G401 (cell line): ENCODE data around the gene PLBD2. TPM values are rescaled to one million over a fixed set of nuclear protein-coding genes. Genes with fewer than 3 reads are reported as not detected.
A peak's percentile ranks its signal among the peaks of the same experiment; 100 is the strongest.

ENCODE experiments used
- DNase-seq: peaks from one replicate; pipeline ENCODE4 v3.0.0-alpha.2; 2015; ENCODE audit warnings: low spot score
- in situ Hi-C: cut with HindIII; loops from 2 replicates; pipeline ENCODE4 v1.10.0; 2016; ENCODE audit warnings: low sequenced_read_pairs, mixed read lengths
- total RNA-seq: library from RNA; depleted of rRNA; stranded (reverse); fragments of >200 nt; shearing (Covaris generic); gene quantifications from 2 replicates; pipeline ENCODE4 v1.2.3, GENCODE V29; 2014

PLBD2 gene
- total RNA-seq, 1 experiment from 2014 or later: 16.3 TPM

DNA sequence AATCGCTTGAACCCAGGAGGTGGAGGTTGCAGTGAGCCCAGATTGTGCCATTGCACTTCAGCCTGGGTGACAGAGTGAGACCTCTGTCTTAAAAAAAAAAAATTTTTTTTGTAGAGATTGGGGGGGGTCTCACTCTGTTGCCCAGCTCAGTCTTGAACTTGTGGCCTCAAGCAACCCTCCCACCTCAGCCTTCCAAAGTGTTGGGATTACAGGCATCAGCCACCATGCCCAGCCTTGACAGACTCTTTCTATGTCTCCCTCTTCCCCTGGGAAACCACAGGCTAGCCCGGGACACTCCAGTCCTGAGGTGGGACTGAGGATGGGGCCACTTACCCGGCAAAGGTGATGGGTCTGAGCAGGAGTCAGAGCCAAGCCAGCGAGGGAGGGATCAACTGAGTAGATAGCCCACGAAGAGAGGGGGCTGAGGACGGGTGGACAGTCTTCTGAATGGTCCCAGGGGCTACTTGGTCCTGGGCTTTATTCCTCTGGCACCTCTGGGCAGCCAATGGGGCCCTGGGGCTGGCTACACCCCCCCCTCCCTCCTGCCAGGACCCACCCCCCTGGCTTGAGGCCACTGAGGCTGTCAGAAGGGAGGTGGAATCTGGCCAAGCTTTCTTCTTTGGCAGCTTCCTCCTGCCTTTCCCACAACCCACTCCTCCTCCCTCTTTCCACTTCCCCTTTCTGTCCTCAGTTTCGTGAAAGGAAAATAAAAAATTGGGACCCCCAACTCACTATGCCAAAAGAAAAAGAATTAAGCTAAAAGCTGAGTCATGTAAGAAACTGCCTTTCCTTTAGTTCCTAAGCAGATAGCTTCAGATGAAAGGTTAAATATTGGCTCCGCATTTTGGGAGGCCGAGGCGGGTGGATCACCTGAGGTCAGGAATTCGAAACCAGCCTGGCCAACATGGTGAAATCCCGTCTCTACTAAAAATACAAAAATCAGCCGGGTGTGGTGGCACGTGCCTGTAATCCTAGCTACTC is 45.3 kb downstream of the PLBD2 start, which contains the start of gene SDS:
SDS (minus strand) TSS at position 453 of the 981 bp plus-strand sequence. CDS start 4,179 bp downstream, outside the sequence.
- DNase-seq: peak; percentile 37
- in situ Hi-C loops: no loop called here

DNA sequence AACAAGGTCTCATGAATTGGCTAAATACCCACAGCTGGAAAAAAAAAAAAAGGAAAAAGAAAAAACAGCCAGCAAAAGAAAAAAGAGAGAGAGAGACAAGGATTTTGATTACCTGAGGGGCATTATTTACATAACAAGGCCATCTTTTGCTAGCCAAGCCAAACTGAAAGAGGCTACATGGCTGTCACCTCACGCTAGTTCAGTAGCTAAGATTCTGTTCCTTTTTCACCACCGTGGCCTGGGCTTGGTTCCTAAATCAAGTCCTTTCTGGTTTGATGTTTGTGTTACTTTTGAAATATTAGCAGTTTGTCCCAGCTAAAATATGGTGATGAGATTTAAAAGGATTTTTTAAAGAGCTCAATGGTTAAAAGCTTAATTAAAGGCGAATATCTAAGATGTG is 47.3 kb downstream of the PLBD2 start:
- no peak for DNase-seq
- in situ Hi-C loops: no loop called here

- no peak for DNase-seq
- in situ Hi-C loops: no loop called here
Observed at GRCh38 chr12:113407931-113408600, 49.7 kb downstream of the PLBD2 start.

DNA sequence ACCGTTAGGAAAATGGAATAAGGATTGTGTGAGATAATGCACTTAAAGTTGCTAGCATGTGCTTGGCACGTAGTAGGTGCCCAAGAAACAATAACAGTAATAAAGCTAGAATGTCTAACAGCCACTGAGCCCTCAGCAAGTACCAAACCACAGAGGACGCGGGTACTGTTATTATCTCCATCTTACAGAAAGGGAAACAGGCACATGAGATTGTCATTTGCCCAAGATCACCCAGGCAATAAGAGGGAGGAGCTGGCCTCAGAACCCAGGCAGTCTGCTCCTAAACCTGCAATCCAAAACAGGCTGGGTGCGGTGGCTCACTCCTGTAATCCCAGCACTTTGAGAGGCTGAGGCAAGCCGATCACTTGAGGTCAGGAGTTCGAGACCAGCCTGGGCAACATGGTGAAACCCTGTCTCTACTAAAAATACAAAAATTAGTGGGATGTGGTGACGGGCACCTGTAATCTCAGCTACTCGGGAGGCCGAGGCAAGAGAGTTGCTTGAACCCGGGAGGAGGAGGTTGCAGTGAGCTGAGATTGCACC is 50.4 kb downstream of the PLBD2 start:
- in situ Hi-C loops: no loop called here
- DNase-seq: no peak

DNA sequence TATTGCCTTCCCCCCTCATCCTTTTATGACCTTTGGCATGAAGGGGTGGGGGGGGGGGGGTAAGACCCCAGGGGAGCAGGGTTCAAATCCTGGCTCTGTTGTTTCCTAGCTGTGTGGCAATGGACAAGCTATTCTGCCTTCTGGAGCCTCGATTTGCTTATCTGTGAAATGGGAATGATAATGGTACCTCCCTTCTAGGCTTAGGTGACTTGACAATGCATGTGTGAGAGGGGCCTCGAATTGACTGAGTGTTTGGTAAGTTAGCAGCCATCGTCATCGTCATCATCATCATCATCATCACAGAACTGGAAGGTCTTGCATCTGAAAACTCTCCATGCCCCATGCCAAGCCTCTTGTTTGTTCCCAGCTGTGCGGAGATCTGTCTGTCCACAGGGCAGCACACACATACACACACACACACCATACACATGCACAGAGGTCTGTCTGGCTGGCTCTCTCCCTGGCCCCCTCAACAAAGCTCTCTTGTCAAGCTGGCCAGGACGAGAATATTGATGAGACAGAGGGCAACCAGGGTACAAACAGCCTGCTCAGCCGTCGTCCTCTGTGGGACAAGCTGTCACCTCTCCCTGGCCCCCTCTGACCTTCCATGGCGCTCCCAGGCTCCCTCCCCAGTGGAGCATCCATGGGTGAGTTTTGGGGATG is 51.2 kb downstream of the PLBD2 start:
- in situ Hi-C loops: no loop called here
- no peak for DNase-seq

- DNase-seq: no peak
- in situ Hi-C loops: no loop called here
Observed at GRCh38 chr12:113413488-113413939, 55.1 kb downstream of the PLBD2 start.

DNA sequence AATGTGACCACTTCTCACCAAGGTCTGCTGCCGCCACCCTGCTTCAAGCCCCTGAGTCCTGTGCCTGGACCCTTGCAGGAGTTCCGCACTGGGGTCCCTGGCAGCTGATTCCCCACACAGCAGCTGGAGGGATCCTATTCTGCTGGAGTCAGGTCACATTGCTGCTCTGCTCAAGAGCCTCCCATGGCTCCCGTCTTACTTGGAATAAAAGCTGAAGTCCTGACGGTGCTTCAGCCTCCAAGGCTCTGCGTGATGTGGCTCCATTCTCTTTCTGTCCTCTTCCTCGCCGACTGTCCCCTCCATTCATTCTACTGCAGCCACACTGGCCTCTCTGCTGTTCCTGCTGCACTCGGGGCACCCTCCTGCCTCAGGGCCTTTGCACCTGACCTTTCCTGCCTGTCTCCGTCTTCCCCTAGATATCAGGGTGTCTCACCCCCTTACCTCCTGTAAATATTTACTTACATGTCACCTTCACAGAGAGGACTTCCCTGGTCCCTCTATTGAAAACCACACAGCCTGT is 56.2 kb downstream of the PLBD2 start:
- no peak for DNase-seq

DNA sequence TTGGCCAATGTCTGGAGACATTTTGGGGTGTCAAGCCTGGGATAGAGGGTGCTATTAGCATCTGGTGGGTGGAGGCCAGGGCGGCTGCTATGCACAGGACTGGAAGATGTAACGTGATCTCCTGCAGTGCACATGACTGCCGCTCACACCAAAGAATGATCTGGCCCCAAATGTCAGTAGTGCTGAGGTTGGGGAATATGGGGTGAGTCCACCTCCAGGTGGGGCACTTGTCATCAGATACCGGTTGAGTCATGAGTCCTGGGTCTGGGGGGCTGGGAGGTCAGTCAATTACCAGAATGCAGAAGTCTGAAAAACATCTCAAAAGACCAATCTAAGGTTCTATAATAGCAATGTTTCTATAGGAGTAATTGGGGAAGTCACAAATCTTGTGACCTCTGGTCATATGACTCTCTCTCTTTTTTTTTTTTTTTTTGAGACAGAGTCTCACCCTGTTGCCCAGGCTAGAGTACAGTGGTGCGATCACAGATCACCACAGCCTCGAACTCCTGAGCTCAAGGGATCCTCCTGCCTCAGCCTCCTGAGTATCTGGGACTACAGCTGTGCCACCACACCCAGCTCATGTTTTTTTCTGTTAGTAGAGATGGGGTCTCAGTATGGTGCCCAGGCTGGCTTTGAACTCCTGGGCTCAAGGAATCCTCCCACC is 57.8 kb downstream of the PLBD2 start:
- in situ Hi-C loops: no loop called here
- no peak for DNase-seq

More for the DNA sequence above, 56.2 kb downstream of the PLBD2 start:
- in situ Hi-C loops: no loop called here

GRCh38 chr12:113418213-113418879 is 60.0 kb downstream of the PLBD2 start:
- no peak for DNase-seq
- in situ Hi-C loops: no loop called here

DNA sequence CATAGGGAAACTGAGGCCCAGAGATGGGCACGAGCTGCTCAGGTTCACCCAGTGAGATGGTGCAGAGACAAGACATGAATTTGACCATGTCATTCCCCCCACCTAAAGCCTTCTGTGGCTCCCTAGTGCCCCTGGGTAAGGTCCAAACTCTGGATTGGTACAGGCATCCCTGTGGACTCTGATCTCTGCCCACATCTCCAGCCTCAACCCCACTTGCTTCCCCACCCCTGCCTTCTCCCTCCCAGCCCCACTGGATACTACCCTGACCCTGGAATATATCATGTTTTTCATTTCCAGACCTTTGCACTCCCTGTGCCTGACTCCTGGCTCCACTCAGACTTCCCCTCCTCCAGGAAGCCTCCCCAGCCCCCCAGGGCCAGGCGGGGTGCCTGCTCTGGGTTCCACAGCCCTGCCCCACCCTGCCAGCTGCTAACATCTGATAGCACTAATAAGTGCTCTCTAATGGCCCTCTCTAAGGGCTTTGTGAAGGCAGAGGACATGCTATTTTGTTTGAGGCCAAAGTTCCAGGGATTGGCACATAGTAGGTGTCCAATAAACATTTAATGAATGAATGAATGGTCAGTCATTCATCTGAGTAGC is 62.7 kb downstream of the PLBD2 start:
- DNase-seq: no peak
- in situ Hi-C loops: no loop called here

DNA sequence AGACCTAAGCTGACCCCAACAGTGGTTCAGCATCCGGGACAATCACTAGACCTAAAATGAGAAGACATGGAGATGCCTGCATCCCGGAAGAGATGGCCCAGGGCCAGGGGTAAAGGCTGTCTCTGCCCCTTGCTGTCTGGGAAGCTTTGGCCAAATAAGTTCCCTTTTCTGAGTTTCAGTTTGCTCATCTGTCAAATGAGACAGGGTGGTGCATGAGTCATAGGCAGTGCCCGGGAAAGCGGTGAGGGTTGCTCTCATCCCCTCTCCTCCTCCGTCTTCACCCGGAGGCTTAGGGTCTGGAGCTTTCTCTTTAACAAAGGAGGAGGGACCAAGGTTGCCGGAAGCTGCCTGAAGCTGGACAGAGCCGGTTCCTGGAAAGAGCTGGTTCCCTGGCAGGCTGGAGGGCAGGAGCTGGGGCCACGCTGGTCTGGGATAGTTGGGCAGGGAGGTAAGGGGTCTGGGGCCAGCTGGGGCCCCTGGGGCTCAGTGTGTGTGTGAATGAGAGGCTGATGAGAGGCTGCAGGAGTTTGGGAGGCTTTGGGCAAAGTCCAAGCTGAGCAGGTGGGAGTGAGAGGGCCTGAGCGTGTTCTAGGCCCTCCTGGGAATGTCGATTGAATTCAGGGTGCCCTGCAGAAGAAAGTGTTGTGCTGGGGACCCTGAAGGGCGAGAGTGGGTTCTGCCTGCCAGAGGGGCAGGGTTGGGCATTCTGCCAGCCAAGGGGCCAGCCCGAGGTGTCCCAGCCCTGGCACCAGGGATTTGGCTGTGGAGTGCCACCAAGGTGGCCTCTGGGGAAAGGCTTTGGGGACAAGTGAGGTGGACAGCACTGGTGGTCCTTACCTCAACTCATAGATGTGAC is 63.9 kb downstream of the PLBD2 start, which contains the start of gene SDSL:
SDSL (plus strand) TSS at position 351 of the 856 bp plus-strand sequence. CDS start 5,603 bp downstream, outside the sequence.
- DNase-seq: peak; percentile 25
- in situ Hi-C loops: no loop called here

- in situ Hi-C loops: no loop called here
- no peak for DNase-seq
Observed at GRCh38 chr12:113422886-113423669, 64.7 kb downstream of the PLBD2 start.

- DNase-seq: no peak
- in situ Hi-C loops: no loop called here
Observed at GRCh38 chr12:113424456-113424855, 66.1 kb downstream of the PLBD2 start.

DNA sequence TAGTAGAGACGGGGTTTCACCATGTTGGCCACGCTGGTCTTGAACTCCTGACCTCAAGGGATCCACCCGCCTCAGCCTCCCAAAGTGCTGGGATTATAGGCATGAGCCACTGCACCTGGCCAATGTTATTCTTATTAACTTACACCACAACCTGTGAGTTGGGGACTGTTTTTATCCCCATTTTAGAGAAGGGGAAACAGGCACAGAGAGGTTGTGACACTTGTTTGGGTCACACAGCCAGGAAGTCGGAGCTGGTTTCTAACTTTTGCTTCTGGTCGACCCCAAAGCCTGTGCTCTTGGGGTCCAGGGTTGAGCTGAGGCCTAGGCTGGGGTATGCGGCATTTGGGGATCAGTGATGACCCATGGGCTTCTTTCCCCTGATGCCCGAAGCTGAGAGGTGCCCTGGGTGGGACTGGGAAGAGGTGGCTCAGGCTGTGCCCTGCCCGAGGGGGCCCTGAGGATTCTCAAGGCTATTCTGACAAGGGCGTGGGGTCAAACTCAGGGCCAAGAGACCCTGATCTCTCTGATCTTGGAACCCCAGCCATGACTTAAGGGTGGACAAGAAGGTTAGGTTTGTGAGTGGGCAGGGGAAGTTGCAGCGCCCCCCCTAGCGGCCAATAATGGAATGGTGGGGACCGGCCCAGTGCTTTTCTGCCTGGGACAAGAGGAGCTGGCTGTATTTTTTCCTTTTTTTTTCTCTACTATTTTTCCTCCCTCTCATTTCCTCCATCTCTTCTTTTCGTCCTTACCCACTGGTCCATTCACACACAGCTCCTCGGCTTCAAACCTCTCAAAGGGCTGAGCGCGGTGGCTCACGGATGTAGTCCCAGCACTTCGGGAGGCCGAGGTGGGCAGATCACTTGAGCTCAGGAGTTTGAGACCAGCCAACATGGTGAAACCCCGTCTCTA is 66.8 kb downstream of the PLBD2 start:
- peak; percentile 21 for DNase-seq
- in situ Hi-C loops: no loop called here

- in situ Hi-C loops: no loop called here
Observed at GRCh38 chr12:113425960-113426453, 67.6 kb downstream of the PLBD2 start.

More at GRCh38 chr12:113425960-113426453, 67.6 kb downstream of the PLBD2 start:
- DNase-seq: no peak
